DND-41 (cell line): ENCODE results near the gene TNF.

Experiments
- EZH2 ChIP-seq: IDR thresholded peaks from 3 replicates; pipeline ENCODE4 v1.6.1; 2012; ENCODE audit warnings: borderline replicate concordance, low read depth, mild to moderate bottlenecking, moderate library complexity, low read length, inconsistent platforms; ENCODE audit not compliant: severe bottlenecking
- TF ChIP-seq, protein P1 (sequence below): IDR thresholded peaks from 2 replicates; pipeline ENCODE4 v1.5.1; 2012; ENCODE audit warnings: borderline replicate concordance, low read length, moderate library complexity, mild to moderate bottlenecking; ENCODE audit not compliant: poor library complexity, severe bottlenecking; ENCODE audit errors: extremely low read depth

DNA sequence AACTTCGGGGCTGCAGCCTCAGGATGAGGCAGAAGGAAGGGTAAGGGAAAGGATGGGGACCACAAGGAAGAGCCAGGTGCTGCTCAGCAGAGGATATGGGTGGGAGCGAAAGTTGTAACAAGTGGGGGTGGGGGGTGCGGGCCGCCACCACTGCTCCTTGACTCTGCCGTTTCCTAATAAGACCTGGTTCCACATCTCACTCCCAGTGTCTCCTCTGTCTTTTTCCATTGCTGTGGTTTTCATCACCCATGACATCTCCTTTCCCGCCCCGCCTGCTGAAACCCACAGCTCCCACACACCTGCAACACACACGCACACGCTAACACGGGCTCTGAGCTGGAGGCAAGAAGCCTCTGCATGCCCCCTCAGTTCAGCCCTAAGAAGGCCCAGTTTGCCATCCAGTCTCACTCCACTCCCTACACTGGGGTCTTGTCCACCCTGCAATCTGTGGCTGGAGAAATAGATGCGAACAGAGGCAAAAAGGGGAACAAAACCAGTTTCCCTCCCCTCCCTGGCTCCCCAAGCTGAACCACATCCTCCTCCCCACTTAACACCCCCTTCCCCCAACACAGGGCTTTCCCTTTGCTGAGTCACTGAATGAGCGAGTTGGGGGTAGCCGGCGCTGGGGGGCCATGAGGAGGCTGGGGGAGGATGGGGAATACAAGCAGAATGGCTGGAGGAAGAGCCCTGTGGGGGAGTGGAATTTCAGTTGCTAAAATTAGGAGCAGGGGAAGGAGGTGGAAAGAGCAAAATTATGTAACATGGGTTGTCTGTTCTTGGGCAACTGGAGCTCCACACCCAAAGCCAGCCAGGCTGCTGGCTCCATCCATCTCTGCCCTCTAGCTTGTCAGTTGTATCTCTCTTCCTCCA, 16.5 kb upstream of the TNF start:
- TF ChIP-seq, protein P1, sequence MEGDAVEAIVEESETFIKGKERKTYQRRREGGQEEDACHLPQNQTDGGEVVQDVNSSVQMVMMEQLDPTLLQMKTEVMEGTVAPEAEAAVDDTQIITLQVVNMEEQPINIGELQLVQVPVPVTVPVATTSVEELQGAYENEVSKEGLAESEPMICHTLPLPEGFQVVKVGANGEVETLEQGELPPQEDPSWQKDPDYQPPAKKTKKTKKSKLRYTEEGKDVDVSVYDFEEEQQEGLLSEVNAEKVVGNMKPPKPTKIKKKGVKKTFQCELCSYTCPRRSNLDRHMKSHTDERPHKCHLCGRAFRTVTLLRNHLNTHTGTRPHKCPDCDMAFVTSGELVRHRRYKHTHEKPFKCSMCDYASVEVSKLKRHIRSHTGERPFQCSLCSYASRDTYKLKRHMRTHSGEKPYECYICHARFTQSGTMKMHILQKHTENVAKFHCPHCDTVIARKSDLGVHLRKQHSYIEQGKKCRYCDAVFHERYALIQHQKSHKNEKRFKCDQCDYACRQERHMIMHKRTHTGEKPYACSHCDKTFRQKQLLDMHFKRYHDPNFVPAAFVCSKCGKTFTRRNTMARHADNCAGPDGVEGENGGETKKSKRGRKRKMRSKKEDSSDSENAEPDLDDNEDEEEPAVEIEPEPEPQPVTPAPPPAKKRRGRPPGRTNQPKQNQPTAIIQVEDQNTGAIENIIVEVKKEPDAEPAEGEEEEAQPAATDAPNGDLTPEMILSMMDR, result no peak
- no peak for TF ChIP-seq EZH2
